Daoy (cell line): ENCODE results near the gene CAMKV. TPM values are rescaled to one million over a fixed set of nuclear protein-coding genes. Genes with fewer than 3 reads are reported as not detected.
"Not testable (repeated sequence)": the region's sequence is repeated elsewhere in the genome, so short reads cannot be mapped to it uniquely, and the experiment has no call there.

Experiments
- DNase-seq: peaks from one replicate; pipeline ENCODE4 v3.0.0-alpha.2; 2015; ENCODE audit warnings: low read depth
- total RNA-seq: library from RNA; depleted of rRNA; stranded (reverse); fragments of >200 nt; shearing (Covaris generic); gene quantifications from 2 replicates; pipeline ENCODE4 v1.2.3, GENCODE V29; 2014; rRNA removed

CAMKV gene
- total RNA-seq: 0.34 TPM in 1 of 2 replicates, not detected in the other

- peak; percentile 26 for DNase-seq
Observed at GRCh38 chr3:49869525-49870126, at the start of gene CAMKV. Gene CAMKV, minus strand, starts transcription at chr3:49869906. Its CDS starts 7,518 bp downstream, at chr3:49862388.

GRCh38 chr3:49917806-49918590, 48.3 kb upstream of the CAMKV start:
- not testable (repeated sequence) for DNase-seq

- no peak for DNase-seq
Observed at GRCh38 chr3:49916686-49917085, 47.0 kb upstream of the CAMKV start.

GRCh38 chr3:49914906-49915305, 45.2 kb upstream of the CAMKV start:
- DNase-seq: no peak

- no peak for DNase-seq
Observed at GRCh38 chr3:49912881-49913281, 43.2 kb upstream of the CAMKV start.

GRCh38 chr3:49911611-49912010, 41.9 kb upstream of the CAMKV start:
- no peak for DNase-seq

- DNase-seq: no peak
Observed at GRCh38 chr3:49911124-49911420, 41.4 kb upstream of the CAMKV start.

- DNase-seq: no peak
Observed at GRCh38 chr3:49910409-49911123, 40.9 kb upstream of the CAMKV start.

GRCh38 chr3:49908373-49909199, 38.9 kb upstream of the CAMKV start:
- no peak for DNase-seq

- DNase-seq: peak; percentile 53
Observed at GRCh38 chr3:49906073-49906743, 36.5 kb upstream of the CAMKV start.

- DNase-seq: not testable (repeated sequence)
Observed at GRCh38 chr3:49904448-49904847, 34.7 kb upstream of the CAMKV start.

GRCh38 chr3:49903451-49904424, 34.0 kb upstream of the CAMKV start, which contains the start of gene MST1R:
Gene MST1R, minus strand, starts transcription at chr3:49903873. Its CDS starts 264 bp downstream, at chr3:49903609.
- DNase-seq: no peak

- no peak for DNase-seq
Observed at GRCh38 chr3:49902511-49903345, 33.0 kb upstream of the CAMKV start.

GRCh38 chr3:49901366-49902339, 31.9 kb upstream of the CAMKV start:
- DNase-seq: no peak

GRCh38 chr3:49900491-49901153, 30.9 kb upstream of the CAMKV start:
- peak; percentile 81 for DNase-seq

- DNase-seq: no peak
Observed at GRCh38 chr3:49899815-49900214, 30.1 kb upstream of the CAMKV start.

GRCh38 chr3:49898991-49899390, 29.3 kb upstream of the CAMKV start:
- no peak for DNase-seq
